Measurements from ENCODE around the gene ACOT8. TPM values are rescaled to one million over a fixed set of nuclear protein-coding genes. Genes with fewer than 3 reads are reported as not detected.

The ACOT8 gene
- total RNA-seq, 4 donors from 2014 or later = 56.9 to 93.8 (median 78.3) TPM

- no peak for DNase-seq
- H3K27me3 ChIP-seq = no peaks in the 10 kb centered on the region
- H3K4me3 ChIP-seq = no peak overlapping the region
- TF ChIP-seq, protein P1, sequence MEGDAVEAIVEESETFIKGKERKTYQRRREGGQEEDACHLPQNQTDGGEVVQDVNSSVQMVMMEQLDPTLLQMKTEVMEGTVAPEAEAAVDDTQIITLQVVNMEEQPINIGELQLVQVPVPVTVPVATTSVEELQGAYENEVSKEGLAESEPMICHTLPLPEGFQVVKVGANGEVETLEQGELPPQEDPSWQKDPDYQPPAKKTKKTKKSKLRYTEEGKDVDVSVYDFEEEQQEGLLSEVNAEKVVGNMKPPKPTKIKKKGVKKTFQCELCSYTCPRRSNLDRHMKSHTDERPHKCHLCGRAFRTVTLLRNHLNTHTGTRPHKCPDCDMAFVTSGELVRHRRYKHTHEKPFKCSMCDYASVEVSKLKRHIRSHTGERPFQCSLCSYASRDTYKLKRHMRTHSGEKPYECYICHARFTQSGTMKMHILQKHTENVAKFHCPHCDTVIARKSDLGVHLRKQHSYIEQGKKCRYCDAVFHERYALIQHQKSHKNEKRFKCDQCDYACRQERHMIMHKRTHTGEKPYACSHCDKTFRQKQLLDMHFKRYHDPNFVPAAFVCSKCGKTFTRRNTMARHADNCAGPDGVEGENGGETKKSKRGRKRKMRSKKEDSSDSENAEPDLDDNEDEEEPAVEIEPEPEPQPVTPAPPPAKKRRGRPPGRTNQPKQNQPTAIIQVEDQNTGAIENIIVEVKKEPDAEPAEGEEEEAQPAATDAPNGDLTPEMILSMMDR (IDR thresholded peaks at IDR 0.05) = no peak
- TF ChIP-seq POLR2A (IDR thresholded peaks at IDR 0.05) = no peak
- H3K36me3 ChIP-seq = no peaks in the 10 kb centered on the region
- peaks cover 0 to 21% (median 6%) of the 10 kb centered on the region in 4 donors for H3K4me1 ChIP-seq
- peak overlapping the region in 1 of 4 donors; percentile 4 for H3K27ac ChIP-seq
- H3K9me3 ChIP-seq = no peaks in the 10 kb centered on the region
Observed at GRCh38 chr20:45828589-45828988, 28.6 kb downstream of the ACOT8 start.

DNA sequence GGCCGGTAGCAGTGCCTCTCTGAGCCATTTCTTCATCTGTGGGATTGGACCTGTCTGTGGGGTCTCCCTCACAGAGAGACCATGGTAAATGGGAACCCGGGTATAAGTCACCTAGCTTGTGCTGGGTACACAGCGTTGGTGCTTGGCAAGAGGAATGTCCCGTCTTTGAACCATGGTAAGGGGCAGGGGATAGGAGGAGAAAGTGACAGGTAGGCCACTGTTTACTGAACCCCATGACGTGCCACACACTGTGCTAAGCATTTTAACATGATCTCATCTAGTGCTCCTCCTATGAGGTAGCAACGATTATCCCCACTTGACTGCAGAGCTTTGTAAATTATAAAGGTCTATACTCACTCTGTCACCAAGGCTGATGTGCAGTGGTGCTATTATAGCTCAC lies 29.5 kb downstream of the ACOT8 start:
- Histone ChIP-seq H3K4me3 (no peak overlapping the region), H3K27ac (no peak overlapping the region), H3K36me3 (no peaks in the 10 kb centered on the region), H3K9me3 (no peaks in the 10 kb centered on the region), H3K4me1 (peaks cover under 1 to 26% (median 8%) of the 10 kb centered on the region in 4 donors), H3K27me3 (no peaks in the 10 kb centered on the region)
- no peak for TF ChIP-seq POLR2A (IDR thresholded peaks at IDR 0.05)
- TF ChIP-seq, protein P1 (IDR thresholded peaks at IDR 0.05) = no peak
- no peak for DNase-seq

DNA sequence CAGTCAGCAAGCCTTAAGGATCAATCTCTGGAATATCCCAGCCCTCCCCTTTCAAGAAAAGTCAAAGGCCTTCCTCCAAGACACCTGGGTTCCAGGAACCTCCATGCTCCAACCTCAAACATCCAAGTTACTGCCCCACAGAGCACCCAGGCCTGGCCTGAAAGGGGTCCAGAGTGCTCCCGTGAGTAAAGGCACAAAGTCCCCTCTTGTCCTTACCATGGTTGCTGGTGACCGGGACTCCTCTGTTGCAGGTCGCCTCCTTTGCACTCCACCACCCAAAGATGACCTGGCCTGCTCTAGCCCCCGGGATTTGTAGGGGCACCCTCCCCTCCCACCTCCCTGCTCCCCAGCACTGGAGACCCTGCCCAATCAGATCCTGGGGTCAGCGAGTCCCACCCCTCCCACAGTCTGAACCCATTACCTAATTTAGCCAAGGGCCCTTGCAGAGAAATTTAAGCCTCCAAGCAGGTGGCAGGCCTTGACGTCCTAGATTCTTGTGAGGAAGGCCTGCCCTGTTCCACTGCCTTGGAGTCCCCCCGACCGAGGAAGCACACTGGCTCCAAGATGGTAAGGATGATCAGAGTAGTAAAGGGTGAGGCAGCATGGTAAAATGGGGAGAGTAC lies 30.1 kb downstream of the ACOT8 start, which contains the start of gene TNNC2:
Gene TNNC2 (minus strand): TSS at position 283 of the 623 bp plus-strand sequence. CDS start 64 bp downstream, at position 219.
- TF ChIP-seq POLR2A (IDR thresholded peaks at IDR 0.05) = no peak
- TF ChIP-seq, protein P1 (IDR thresholded peaks at IDR 0.05) = no peak
- H3K4me3 ChIP-seq = no peak within 1 kb of the TSS
- no peaks in the 10 kb centered on the region for H3K36me3 ChIP-seq
- H3K9me3 ChIP-seq = no peaks in the 10 kb centered on the region
- no peak within 1 kb of the TSS for H3K27ac ChIP-seq
- H3K27me3 ChIP-seq = no peaks in the 10 kb centered on the region
- H3K4me1 ChIP-seq = peaks cover 5 to 26% (median 8%) of the 10 kb centered on the region in 4 donors
- DNase-seq = no peak

- DNase-seq = no peak
Observed at GRCh38 chr20:45826381-45827019, 30.7 kb downstream of the ACOT8 start.

DNA sequence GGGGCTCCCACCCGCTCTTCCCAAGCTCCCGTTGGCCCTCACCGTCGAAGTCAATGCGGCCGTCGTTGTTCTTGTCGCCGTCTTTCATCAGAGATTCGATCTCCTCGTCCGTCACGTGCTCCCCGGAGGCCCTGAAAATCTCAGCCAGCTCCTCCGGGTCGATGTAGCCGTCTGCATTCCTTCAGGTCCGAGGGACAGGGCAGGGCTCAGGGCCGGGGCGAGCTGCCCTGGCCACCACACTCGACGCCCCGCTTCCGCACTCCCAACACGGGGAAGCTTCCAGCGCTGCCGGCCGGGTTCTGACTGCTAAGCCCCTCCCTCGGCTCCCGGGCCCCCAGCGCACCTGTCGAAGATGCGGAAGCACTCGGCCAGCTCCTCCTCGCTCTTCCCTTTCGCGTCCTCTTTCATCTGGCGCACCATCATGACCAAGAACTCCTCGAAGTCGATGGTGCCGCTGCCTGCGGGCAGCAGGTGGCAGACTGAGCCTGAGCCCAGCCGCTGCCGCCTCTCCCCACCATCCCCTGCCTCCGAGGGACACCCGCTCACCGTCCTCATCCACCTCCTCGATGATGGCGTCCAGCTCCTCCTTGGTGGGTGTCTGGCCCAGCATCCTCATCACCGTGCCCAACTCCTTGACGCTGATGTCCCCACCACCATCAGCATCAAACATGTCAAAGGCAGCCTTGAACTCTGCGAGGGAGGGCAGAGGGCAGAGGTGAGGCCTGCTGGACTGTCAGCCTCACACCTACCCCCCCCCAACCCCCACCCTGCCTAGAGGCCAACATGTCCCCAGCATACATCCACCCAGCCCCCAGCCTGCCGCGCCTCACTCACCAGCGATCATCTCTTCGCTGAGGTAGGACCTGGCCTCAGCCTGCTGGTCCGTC lies 33.0 kb downstream of the ACOT8 start:
- Histone ChIP-seq H3K4me3 (peak overlapping the region; percentile 29 to 51 (median 44)), H3K4me1 (peaks cover 5 to 44% (median 8%) of the 10 kb centered on the region in 4 donors), H3K9me3 (no peaks in the 10 kb centered on the region), H3K36me3 (no peaks in the 10 kb centered on the region), H3K27ac (peak overlapping the region in 2 of 4 donors; percentile 32 to 74), H3K27me3 (no peaks in the 10 kb centered on the region)
- no peak for TF ChIP-seq POLR2A (IDR thresholded peaks at IDR 0.05)
- TF ChIP-seq, protein P1 (IDR thresholded peaks at IDR 0.05) = peak in 4 of 6 experiments; percentile 44 to 72 (median 67)
- DNase-seq = peak; percentile 56 to 84 (median 80)

More at GRCh38 chr20:45826381-45827019, 30.7 kb downstream of the ACOT8 start:
- no peaks in the 10 kb centered on the region for H3K9me3 ChIP-seq
- no peaks in the 10 kb centered on the region for H3K27me3 ChIP-seq
- H3K36me3 ChIP-seq = no peaks in the 10 kb centered on the region
- H3K27ac ChIP-seq = no peak overlapping the region
- peaks cover 5 to 30% (median 8%) of the 10 kb centered on the region in 4 donors for H3K4me1 ChIP-seq
- TF ChIP-seq POLR2A (IDR thresholded peaks at IDR 0.05) = no peak
- TF ChIP-seq, protein P1 (IDR thresholded peaks at IDR 0.05) = no peak
- H3K4me3 ChIP-seq = no peak overlapping the region

Measured in Peyer's patch (tissue), 4 donors.